Astrocyte (in vitro differentiated cells and primary cell): ENCODE data around the gene TMEM150A. TPM values are rescaled to one million over a fixed set of nuclear protein-coding genes. Genes with fewer than 3 reads are reported as not detected.
A peak's percentile ranks its signal among the peaks of the same experiment; 100 is the strongest.

Source experiments
- DNase-seq: peaks from one replicate; pipeline ENCODE4 v3.0.0-alpha.2; 2010; ENCODE audit warnings: low read depth
- FAIRE-seq: peaks from 2 replicates; lab custom pipeline; 2011; peaks lifted over from hg19 to GRCh38; lab: Jason Lieb, UNC
- H2AFZ ChIP-seq: 2 replicates; pipeline ENCODE4 v1.6.0; 2012; ENCODE audit warnings: low read depth, low read length, inconsistent platforms
- H3K27ac ChIP-seq: 2 replicates; pipeline ENCODE4 v1.5.1; 2011; ENCODE audit warnings: low read depth, low read length, inconsistent platforms
- H3K27me3 ChIP-seq: 2 replicates; pipeline ENCODE4 v1.6.0; 2011; ENCODE audit warnings: low read length, inconsistent platforms; ENCODE audit not compliant: insufficient read depth
- H3K36me3 ChIP-seq: 2 replicates; pipeline ENCODE4 v1.5.1; 2011; ENCODE audit warnings: low read length, inconsistent platforms; ENCODE audit not compliant: insufficient read depth
- H3K4me1 ChIP-seq: 2 replicates; pipeline ENCODE4 v1.5.1; 2011; ENCODE audit warnings: low read length, inconsistent platforms; ENCODE audit not compliant: insufficient read depth
- H3K4me2 ChIP-seq: 2 replicates; pipeline ENCODE4 v1.6.0; 2012; ENCODE audit warnings: low read length, inconsistent platforms
- H3K4me3 ChIP-seq: 2 replicates; pipeline ENCODE4 v1.5.1; 2011; ENCODE audit warnings: low read depth, mild to moderate bottlenecking, low read length, inconsistent platforms; ENCODE audit not compliant: insufficient read depth
- H3K79me2 ChIP-seq: 2 replicates; pipeline ENCODE4 v1.6.0; 2012; ENCODE audit warnings: mild to moderate bottlenecking, low read length, inconsistent platforms; ENCODE audit not compliant: insufficient read depth
- H3K9ac ChIP-seq: 2 replicates; pipeline ENCODE4 v1.6.0; 2012; ENCODE audit warnings: mild to moderate bottlenecking, low read length, inconsistent platforms
- H3K9me3 ChIP-seq: 2 replicates; pipeline ENCODE4 v1.5.1; 2012; ENCODE audit warnings: low read depth, mild to moderate bottlenecking, low read length, inconsistent platforms; ENCODE audit not compliant: insufficient read depth
- H4K20me1 ChIP-seq: 2 replicates; pipeline ENCODE4 v1.6.0; 2012; ENCODE audit warnings: low read length, inconsistent platforms; ENCODE audit not compliant: insufficient read depth
- H3K27ac Mint-ChIP-seq: one replicate; pipeline ENCODE4 v1.8.0; 2021; ENCODE audit warnings: mild to moderate bottlenecking, mixed read lengths; ENCODE audit not compliant: unreplicated experiment
- H3K27me3 Mint-ChIP-seq: one replicate; pipeline ENCODE4 v1.8.0; 2021; ENCODE audit warnings: low read depth, mixed read lengths; ENCODE audit not compliant: unreplicated experiment
- H3K36me3 Mint-ChIP-seq: one replicate; pipeline ENCODE4 v1.8.0; 2021; ENCODE audit warnings: low read depth, mixed read lengths; ENCODE audit not compliant: unreplicated experiment
- H3K4me1 Mint-ChIP-seq: one replicate; pipeline ENCODE4 v1.8.0; 2021; ENCODE audit warnings: low read depth, mixed read lengths; ENCODE audit not compliant: unreplicated experiment
- H3K4me3 Mint-ChIP-seq: one replicate; pipeline ENCODE4 v1.8.0; 2021; ENCODE audit warnings: mild to moderate bottlenecking, moderate library complexity, mixed read lengths; ENCODE audit not compliant: unreplicated experiment
- H3K9me3 Mint-ChIP-seq: one replicate; pipeline ENCODE4 v1.8.0; 2021; ENCODE audit warnings: mild to moderate bottlenecking, mixed read lengths; ENCODE audit not compliant: unreplicated experiment
- CTCF ChIP-seq: IDR thresholded peaks from 2 replicates; pipeline ENCODE4 v1.5.1; 2011; ENCODE audit warnings: low read depth, mild to moderate bottlenecking, inconsistent platforms, low read length, moderate library complexity; ENCODE audit not compliant: insufficient read depth
- EZH2 ChIP-seq: IDR thresholded peaks from 2 replicates; pipeline ENCODE4 v1.6.1; 2012; ENCODE audit warnings: mild to moderate bottlenecking, low read length, inconsistent platforms; ENCODE audit not compliant: insufficient read depth
- total RNA-seq: library from RNA; stranded (reverse); gene quantifications from 2 replicates; pipeline ENCODE4 v1.2.1, GENCODE V29; 2021

TMEM150A gene
- total RNA-seq, 1 donor from 2014 or later = 20.4 TPM

GRCh38 chr2:85564144-85564563, 38.3 kb downstream of the TMEM150A start:
- H3K79me2 ChIP-seq = peaks cover 19% of the 10 kb centered on the region
- peaks cover 9% of the 10 kb centered on the region for H3K4me1 ChIP-seq
- no peak overlapping the region for H3K9ac ChIP-seq
- no peak overlapping the region for H3K4me3 ChIP-seq
- no peak overlapping the region for H3K4me2 ChIP-seq
- DNase-seq = no peak
- Mint-ChIP-seq H3K27me3 (peaks cover 3% of the 10 kb centered on the region), H3K4me1 (peaks cover 10% of the 10 kb centered on the region), H3K4me3 (no peak overlapping the region), H3K27ac (no peak overlapping the region), H3K9me3 (no peaks in the 10 kb centered on the region), H3K36me3 (no peaks in the 10 kb centered on the region)
- H3K27me3 ChIP-seq = no peaks in the 10 kb centered on the region
- H3K27ac ChIP-seq = no peak overlapping the region
- peaks cover 6% of the 10 kb centered on the region for H4K20me1 ChIP-seq
- TF ChIP-seq EZH2 (no peak), CTCF (no peak)
- no peaks in the 10 kb centered on the region for H3K9me3 ChIP-seq
- no peaks in the 10 kb centered on the region for H3K36me3 ChIP-seq
- no peak for FAIRE-seq
- H2AFZ ChIP-seq = no peak overlapping the region

GRCh38 chr2:85561280-85562212, 41.0 kb downstream of the TMEM150A start, which contains the start of gene GGCX:
TSS of gene GGCX (minus strand) at chr2:85561493. CDS start at chr2:85561428, 65 bp downstream.
- Histone ChIP-seq H4K20me1 (peaks cover 22% of the 10 kb centered on the region), H3K9me3 (no peaks in the 10 kb centered on the region), H3K36me3 (peaks cover 8% of the 10 kb centered on the region), H2AFZ (peak within 1 kb of the TSS; percentile 93), H3K9ac (peak within 1 kb of the TSS; percentile 87), H3K4me3 (peak within 1 kb of the TSS; percentile 79), H3K4me2 (peak within 1 kb of the TSS; percentile 90), H3K27me3 (no peaks in the 10 kb centered on the region), H3K79me2 (peaks cover 42% of the 10 kb centered on the region), H3K27ac (peak within 1 kb of the TSS; percentile 73), H3K4me1 (peaks cover 9% of the 10 kb centered on the region)
- Mint-ChIP-seq H3K9me3 (no peaks in the 10 kb centered on the region), H3K36me3 (no peaks in the 10 kb centered on the region), H3K27me3 (no peaks in the 10 kb centered on the region), H3K4me1 (peaks cover 12% of the 10 kb centered on the region), H3K4me3 (peak within 1 kb of the TSS; percentile 96), H3K27ac (peak within 1 kb of the TSS; percentile 97)
- FAIRE-seq (no peak), DNase-seq (peak; percentile 88)
- TF ChIP-seq EZH2 = no peak
- no peak for TF ChIP-seq CTCF
